Parathyroid adenoma (tissue), 2 donors: ENCODE results near the gene MAN2A1.

Experiments used
- H2AFZ ChIP-seq: fragments of 300-600 bp; sonication (generic); one replicate; pipeline ENCODE4 v1.7.0; 2017; ENCODE audit warnings: antibody characterized with exemption, mild to moderate bottlenecking
- H3K27ac ChIP-seq: fragments of 300-600 bp; sonication (generic); one replicate; pipeline ENCODE4 v1.7.0; 2017
- H3K27me3 ChIP-seq: fragments of 300-600 bp; sonication (generic); one replicate; pipeline ENCODE4 v1.7.0; 2017; ENCODE audit warnings: low read length; ENCODE audit not compliant: control insufficient read depth, insufficient read depth
- H3K36me3 ChIP-seq: fragments of 300-600 bp; sonication (generic); one replicate; pipeline ENCODE4 v1.7.0; 2017; ENCODE audit warnings: low read length; ENCODE audit not compliant: control insufficient read depth, insufficient read depth
- H3K4me1 ChIP-seq: fragments of 300-600 bp; sonication (generic); one replicate; pipeline ENCODE4 v1.7.0; 2017; ENCODE audit warnings: control low read depth
- H3K4me2 ChIP-seq: fragments of 300-600 bp; sonication (generic); one replicate; pipeline ENCODE4 v1.7.0; 2017; ENCODE audit warnings: low read length
- H3K4me3 ChIP-seq: fragments of 300-600 bp; sonication (generic); one replicate; pipeline ENCODE4 v1.7.0; 2017; ENCODE audit warnings: low read depth, low read length
- H3K79me2 ChIP-seq: fragments of 300-600 bp; sonication (generic); one replicate; pipeline ENCODE4 v1.7.0; 2017; ENCODE audit warnings: control low read depth
- H3K9ac ChIP-seq: fragments of 300-600 bp; sonication (generic); one replicate; pipeline ENCODE4 v1.7.0; 2017; ENCODE audit warnings: mild to moderate bottlenecking
- H3K9me3 ChIP-seq: fragments of 300-600 bp; sonication (generic); one replicate; pipeline ENCODE4 v1.7.0; 2017; ENCODE audit warnings: low read length; ENCODE audit not compliant: control insufficient read depth
- CTCF ChIP-seq: fragments of 300-600 bp; sonication (generic); IDR thresholded peaks from one replicate; pipeline ENCODE4 v1.7.0; 2017; ENCODE audit warnings: antibody characterized with exemption, mild to moderate bottlenecking
- donor health status: primary hyperparathyroidism.

MAN2A1 gene

GRCh38 chr5:109705596-109705995, 15.9 kb downstream of the MAN2A1 start:
- TF ChIP-seq CTCF, result no peak
- no peaks in the 10 kb centered on the region for H3K9me3 ChIP-seq
- no peaks in the 10 kb centered on the region for H3K27me3 ChIP-seq
- H3K9ac ChIP-seq, result no peak overlapping the region
- H3K4me1 ChIP-seq, result peaks cover 15% of the 10 kb centered on the region
- H3K4me3 ChIP-seq, result no peak overlapping the region
- H2AFZ ChIP-seq, result no peak overlapping the region
- H3K79me2 ChIP-seq, result peaks cover 20% of the 10 kb centered on the region
- H3K27ac ChIP-seq, result no peak overlapping the region
- H3K36me3 ChIP-seq, result no peaks in the 10 kb centered on the region
- H3K4me2 ChIP-seq, result no peak overlapping the region

- H3K27ac ChIP-seq, result no peak overlapping the region
- no peak for TF ChIP-seq CTCF
- H3K9me3 ChIP-seq, result no peaks in the 10 kb centered on the region
- peaks cover 10% of the 10 kb centered on the region for H3K4me1 ChIP-seq
- no peak overlapping the region for H2AFZ ChIP-seq
- no peak overlapping the region for H3K4me2 ChIP-seq
- no peak overlapping the region for H3K4me3 ChIP-seq
- no peaks in the 10 kb centered on the region for H3K36me3 ChIP-seq
- H3K9ac ChIP-seq, result no peak overlapping the region
- H3K27me3 ChIP-seq, result no peaks in the 10 kb centered on the region
- H3K79me2 ChIP-seq, result peaks cover 20% of the 10 kb centered on the region
These were observed 16.4 kb downstream of the MAN2A1 start for GRCh38 chr5:109706095-109706494.

GRCh38 chr5:109707531-109707930, 17.8 kb downstream of the MAN2A1 start:
- Histone ChIP-seq H2AFZ (no peak overlapping the region), H3K4me2 (no peak overlapping the region), H3K9ac (no peak overlapping the region), H3K36me3 (no peaks in the 10 kb centered on the region), H3K27me3 (no peaks in the 10 kb centered on the region), H3K4me3 (no peak overlapping the region), H3K4me1 (no peaks in the 10 kb centered on the region), H3K79me2 (peaks cover 20% of the 10 kb centered on the region), H3K27ac (no peak overlapping the region), H3K9me3 (no peaks in the 10 kb centered on the region)
- no peak for TF ChIP-seq CTCF

- no peak overlapping the region for H3K27ac ChIP-seq
- H3K9ac ChIP-seq, result no peak overlapping the region
- H3K9me3 ChIP-seq, result no peaks in the 10 kb centered on the region
- no peak overlapping the region for H3K4me2 ChIP-seq
- no peaks in the 10 kb centered on the region for H3K36me3 ChIP-seq
- no peak overlapping the region for H3K4me3 ChIP-seq
- no peak for TF ChIP-seq CTCF
- no peaks in the 10 kb centered on the region for H3K27me3 ChIP-seq
- H2AFZ ChIP-seq, result no peak overlapping the region
- peaks cover 11% of the 10 kb centered on the region for H3K79me2 ChIP-seq
- no peaks in the 10 kb centered on the region for H3K4me1 ChIP-seq
These were observed 19.1 kb downstream of the MAN2A1 start for GRCh38 chr5:109708813-109709212.

GRCh38 chr5:109709225-109709624, 19.5 kb downstream of the MAN2A1 start:
- Histone ChIP-seq H2AFZ (no peak overlapping the region), H3K4me3 (no peak overlapping the region), H3K36me3 (no peaks in the 10 kb centered on the region), H3K9ac (no peak overlapping the region), H3K79me2 (peaks cover 7% of the 10 kb centered on the region), H3K27ac (no peak overlapping the region), H3K9me3 (no peaks in the 10 kb centered on the region), H3K4me1 (no peaks in the 10 kb centered on the region), H3K27me3 (no peaks in the 10 kb centered on the region), H3K4me2 (no peak overlapping the region)
- no peak for TF ChIP-seq CTCF
